ENCODE measurements around the gene PLSCR4. TPM values are rescaled to one million over a fixed set of nuclear protein-coding genes. Genes with fewer than 3 reads are reported as not detected.

Gene PLSCR4
- polyA plus RNA-seq, 3 donors, result 14.6 to 18.4 (median 18.2) TPM

- DNase-seq, result no peak
These were observed 51.1 kb downstream of the PLSCR4 start for GRCh38 chr3:146199762-146200161.

DNA sequence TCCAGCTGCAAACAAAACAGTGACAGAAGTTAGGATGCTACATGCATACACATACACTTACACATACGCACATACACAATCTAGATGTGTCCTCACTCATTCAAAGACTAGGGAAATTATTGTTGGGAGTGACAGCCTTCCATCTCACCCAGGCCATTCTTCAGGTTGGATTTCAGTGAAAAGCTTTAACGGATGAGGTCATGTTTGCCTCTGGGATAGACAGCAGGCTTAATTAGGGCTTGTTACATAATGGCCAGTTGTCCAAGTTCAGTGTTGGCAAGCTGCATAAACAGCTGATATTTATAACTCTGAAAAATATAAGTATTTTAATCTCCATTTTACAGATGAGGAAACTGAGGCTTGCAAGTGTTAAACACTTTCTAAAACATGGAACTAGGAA lies 54.1 kb downstream of the PLSCR4 start:
- no peak for DNase-seq

DNA sequence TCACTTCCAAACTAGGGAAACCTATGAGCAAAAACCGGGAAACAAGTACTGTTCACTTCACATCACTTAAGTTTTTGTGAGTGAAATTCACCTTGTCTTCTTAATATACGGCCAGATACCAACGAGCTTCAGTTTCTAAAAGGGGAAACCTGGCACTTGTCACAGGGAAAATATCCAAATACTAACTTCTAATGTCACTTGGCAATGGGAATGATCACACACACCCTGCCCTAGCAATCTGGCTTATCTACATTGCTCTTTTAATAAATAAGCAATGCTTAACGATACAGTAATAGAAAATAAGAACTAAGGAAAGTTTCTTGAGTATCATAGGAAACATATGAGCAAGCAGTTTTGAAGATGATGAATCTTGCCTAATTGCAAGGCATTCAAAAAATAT lies 55.3 kb downstream of the PLSCR4 start:
- DNase-seq, result no peak

DNA sequence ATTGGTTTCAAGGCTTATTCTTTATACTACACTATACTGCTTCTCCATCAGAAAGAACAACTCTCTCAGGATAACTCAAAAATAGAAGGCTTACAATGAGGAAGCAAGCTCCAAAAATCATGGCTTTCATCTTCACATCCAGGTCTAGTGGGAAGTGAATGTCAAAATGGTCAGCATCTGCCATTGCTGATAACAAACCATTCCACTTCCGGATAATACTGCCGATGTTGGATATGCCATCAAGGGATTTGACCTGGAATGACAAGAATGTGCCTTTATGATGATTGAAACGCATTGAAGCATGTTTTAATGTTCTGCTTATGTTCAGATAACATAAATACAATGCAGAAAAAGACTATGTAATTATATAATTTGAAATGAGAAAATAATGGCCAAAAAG lies 55.9 kb downstream of the PLSCR4 start:
- DNase-seq, result no peak

DNA sequence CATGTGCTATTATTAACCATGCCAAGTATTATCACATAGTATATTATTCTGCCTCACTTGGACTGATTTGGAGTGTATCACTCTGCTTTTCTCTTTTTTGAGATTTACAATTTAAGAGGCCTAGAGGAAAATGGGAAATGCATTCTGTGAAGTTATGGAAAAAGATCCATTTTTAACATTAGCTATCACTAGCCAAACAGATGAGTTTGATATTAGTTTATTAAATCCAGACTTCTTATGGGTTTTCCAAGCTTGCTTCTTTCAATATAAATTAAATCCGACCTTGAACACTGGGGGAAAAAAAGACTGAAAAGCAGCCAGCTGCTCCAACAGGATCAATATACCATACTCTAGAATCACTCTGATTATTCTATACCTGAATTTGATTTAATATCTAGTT lies 59.9 kb downstream of the PLSCR4 start:
- no peak for DNase-seq

DNA sequence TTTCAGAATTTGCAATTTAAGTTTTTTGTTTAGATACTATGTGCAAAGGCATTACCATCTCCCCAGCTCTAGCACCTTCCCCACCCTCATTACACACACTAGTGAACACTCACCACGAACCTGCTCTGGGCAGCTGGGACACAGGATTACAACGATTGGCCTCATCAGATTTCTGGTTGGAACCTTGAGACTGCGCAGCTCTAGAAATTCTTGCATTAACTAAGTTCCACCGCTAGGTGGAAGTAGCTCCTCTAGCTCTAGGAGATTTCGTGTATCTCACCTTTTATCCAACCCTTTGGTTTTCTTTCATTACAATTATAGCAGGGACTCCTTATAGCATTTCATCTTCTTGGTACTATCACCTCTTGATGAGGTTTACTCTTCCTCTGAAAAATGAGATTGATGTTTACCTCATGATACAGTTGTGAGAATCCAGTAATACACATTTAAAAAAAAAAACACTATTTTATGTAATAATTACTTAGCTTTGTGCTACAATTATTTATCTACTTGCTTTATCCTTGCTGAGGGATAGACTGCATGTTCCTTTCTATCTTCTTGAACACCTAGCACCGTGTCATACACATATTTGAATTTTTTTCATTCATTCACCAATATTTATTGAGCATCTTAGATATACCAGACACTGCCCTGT lies 61.3 kb downstream of the PLSCR4 start:
- peak; percentile 57 for DNase-seq

- no peak for DNase-seq
These were observed 63.5 kb downstream of the PLSCR4 start for GRCh38 chr3:146187334-146187950.

- DNase-seq, result no peak
These were observed 66.5 kb downstream of the PLSCR4 start for GRCh38 chr3:146184241-146185015.

DNA sequence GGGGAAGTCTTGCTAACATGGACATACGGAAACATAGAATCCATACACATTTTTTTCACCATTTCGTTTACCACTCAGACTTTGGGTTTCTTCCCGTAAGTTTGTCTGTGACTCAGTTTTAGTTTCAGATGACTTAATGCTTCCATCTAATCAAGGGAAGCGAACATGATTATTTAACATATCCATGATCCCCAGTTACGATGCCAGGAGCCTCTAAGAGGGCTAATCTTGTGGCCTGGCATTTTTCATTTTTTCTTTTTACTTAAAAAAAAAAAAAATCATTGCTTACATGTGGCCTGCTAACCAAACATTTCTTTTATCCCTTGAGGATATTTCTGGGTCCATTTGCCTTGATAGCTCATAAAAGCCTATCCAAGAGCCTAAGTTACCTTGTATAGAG lies 69.7 kb downstream of the PLSCR4 start:
- no peak for DNase-seq

- no peak for DNase-seq
These were observed 70.5 kb downstream of the PLSCR4 start for GRCh38 chr3:146180376-146180775.

GRCh38 chr3:146178006-146178689 lies 72.8 kb downstream of the PLSCR4 start:
- DNase-seq, result no peak

- DNase-seq, result no peak
These were observed 73.4 kb downstream of the PLSCR4 start for GRCh38 chr3:146177519-146177918.

DNA sequence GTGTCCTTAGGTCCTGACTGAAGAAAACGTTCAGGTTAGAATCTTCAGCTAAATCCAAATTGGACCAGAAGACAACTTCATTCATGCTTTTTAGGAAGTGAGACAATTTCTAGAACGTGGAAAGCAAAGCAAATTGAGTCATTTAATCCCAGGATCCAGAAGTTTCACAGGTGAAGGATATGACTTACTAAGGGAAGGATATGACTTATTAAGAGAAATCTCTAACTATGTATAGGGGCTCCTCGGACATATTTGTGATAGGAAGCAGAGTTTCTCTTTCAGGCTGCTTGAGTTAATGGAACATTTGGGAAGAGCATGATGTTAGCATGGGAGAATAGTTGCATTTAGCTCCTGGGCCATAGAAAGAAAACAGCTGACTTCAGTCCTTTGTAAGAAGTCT lies 73.8 kb downstream of the PLSCR4 start:
- no peak for DNase-seq

GRCh38 chr3:146172586-146172985 lies 78.3 kb downstream of the PLSCR4 start:
- no peak for DNase-seq

DNA sequence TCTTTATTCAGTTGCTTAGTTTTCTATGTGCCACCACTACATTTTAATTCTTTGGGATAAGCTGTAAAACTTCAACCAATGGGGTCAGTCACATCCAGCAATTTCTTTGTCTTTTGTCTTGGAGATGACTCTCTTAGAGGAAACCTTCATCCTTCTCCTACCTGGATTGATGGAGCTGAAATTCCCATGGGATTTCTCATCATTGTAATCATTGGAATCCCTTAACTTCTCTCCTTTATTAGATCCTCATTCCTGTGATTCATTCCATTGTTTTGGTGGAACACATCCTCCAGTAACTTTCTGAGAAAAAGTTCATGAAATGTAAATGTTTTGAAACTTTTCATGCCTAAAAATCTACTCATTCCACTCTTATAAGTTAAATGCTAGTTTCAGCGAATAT lies 80.3 kb downstream of the PLSCR4 start:
- DNase-seq, result no peak

GRCh38 chr3:146169891-146170290 lies 81.0 kb downstream of the PLSCR4 start:
- no peak for DNase-seq

DNA sequence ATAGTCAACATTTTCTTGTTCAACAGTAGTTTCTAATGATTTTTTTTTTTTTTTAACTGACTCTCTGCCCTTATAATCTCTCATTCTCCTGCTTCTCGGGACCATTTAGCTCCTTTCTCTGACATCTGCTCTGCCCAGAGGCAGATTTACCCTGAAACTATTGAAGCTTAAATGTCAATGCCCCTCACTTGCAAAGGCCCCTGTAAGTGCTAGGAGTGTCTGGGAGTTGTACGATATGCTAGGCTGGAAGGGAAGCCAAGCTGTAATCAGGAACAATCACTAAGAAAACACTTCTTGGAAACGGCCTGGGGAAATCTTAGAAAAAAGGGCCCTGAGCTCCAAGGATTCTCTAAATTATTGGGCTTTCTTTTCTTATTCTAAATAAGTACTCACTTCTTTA lies 84.1 kb downstream of the PLSCR4 start:
- no peak for DNase-seq

DNA sequence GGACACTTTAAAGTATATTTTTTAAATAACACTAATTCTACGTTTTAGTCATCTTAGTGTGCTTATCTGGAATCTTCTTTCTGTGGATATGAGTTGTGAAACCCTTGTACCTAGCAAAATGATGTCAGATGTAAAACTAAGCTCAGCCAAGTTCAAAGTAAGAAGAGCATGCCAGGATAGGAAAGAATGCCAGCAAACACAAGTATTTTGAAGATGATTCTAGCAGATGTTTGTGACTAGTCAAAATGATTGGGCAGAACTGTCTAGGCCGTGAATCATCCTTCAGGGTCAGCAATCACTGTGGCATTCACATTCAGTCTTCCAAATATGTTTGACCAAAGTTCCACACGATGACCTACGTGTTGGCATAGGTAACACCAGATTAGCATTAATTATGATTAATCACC lies 84.5 kb downstream of the PLSCR4 start:
- DNase-seq, result no peak

GRCh38 chr3:146165877-146166276 lies 85.0 kb downstream of the PLSCR4 start:
- DNase-seq, result no peak

- no peak for DNase-seq
These were observed 85.7 kb downstream of the PLSCR4 start for GRCh38 chr3:146164971-146165769.

DNA sequence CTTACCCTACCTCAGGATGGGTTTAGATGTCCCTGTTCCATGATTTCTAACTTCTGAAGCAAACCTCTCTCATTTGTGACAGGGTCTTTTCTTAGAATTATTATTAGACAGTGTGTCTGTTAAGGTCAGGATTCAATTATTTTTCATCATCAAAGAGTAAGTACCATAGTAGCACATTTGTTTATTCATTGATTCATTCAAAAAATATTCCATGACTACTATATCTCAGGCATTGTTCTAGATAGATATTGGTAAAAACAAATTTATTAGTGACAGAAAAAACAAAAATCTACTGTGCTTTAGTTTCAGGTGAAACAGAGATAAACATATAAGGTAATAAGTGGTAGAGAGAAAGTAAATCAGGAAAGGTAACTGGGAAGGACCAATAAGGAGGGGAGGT lies 86.4 kb downstream of the PLSCR4 start:
- DNase-seq, result no peak

- no peak for DNase-seq
These were observed 86.8 kb downstream of the PLSCR4 start for GRCh38 chr3:146164071-146164470.

All from renal pelvis (tissue), 4 donors.